COR-L47 (cell line): ENCODE measurements around the gene ARRB1.
A peak's percentile ranks its signal among the peaks of the same experiment; 100 is the strongest.
"Not testable (repeated sequence)": the region's sequence is repeated elsewhere in the genome, so short reads cannot be mapped to it uniquely, and the experiment has no call there.

Source experiments
- DNase-seq: peaks from one replicate; lab custom pipeline; 2025; lab: John Stamatoyannopoulos, UW

Gene ARRB1

GRCh38 chr11:75351541-75351790 is at the start of gene ARRB1:
Gene ARRB1 (minus strand): TSS chr11:75351661. CDS start chr11:75351607, 54 bp downstream.
- DNase-seq = no peak

- DNase-seq = no peak
These were observed 48.8 kb upstream of the ARRB1 start for GRCh38 chr11:75400146-75400865.

GRCh38 chr11:75399344-75400145 is 48.1 kb upstream of the ARRB1 start, which contains the start of gene RPS3:
Gene RPS3 (plus strand): TSS chr11:75399518. CDS start chr11:75399548, 30 bp downstream.
- DNase-seq = peak; percentile 91

GRCh38 chr11:75398906-75399305 is 47.4 kb upstream of the ARRB1 start:
- no peak for DNase-seq

GRCh38 chr11:75394085-75394840 is 42.8 kb upstream of the ARRB1 start:
- DNase-seq = no peak

- DNase-seq = no peak
These were observed 38.5 kb upstream of the ARRB1 start for GRCh38 chr11:75389925-75390324.

- DNase-seq = no peak
These were observed 37.8 kb upstream of the ARRB1 start for GRCh38 chr11:75389276-75389605.

GRCh38 chr11:75388386-75389275 is 37.2 kb upstream of the ARRB1 start:
- DNase-seq = peak; percentile 86

- DNase-seq = no peak
These were observed 36.4 kb upstream of the ARRB1 start for GRCh38 chr11:75387736-75388294.

- DNase-seq = no peak
These were observed 35.6 kb upstream of the ARRB1 start for GRCh38 chr11:75386942-75387630.

- peak; percentile 60 for DNase-seq
These were observed 33.1 kb upstream of the ARRB1 start for GRCh38 chr11:75384438-75385080.

- DNase-seq = no peak
These were observed 31.8 kb upstream of the ARRB1 start for GRCh38 chr11:75383246-75383645.

- DNase-seq = no peak
These were observed 29.4 kb upstream of the ARRB1 start for GRCh38 chr11:75380716-75381420.

GRCh38 chr11:75380245-75380644 is 28.8 kb upstream of the ARRB1 start:
- DNase-seq = no peak

GRCh38 chr11:75378776-75379175 is 27.3 kb upstream of the ARRB1 start:
- not testable (repeated sequence) for DNase-seq

GRCh38 chr11:75376175-75376574 is 24.7 kb upstream of the ARRB1 start:
- DNase-seq = no peak

GRCh38 chr11:75375626-75376025 is 24.2 kb upstream of the ARRB1 start:
- no peak for DNase-seq

GRCh38 chr11:75374646-75375045 is 23.2 kb upstream of the ARRB1 start:
- DNase-seq = no peak

- DNase-seq = no peak
These were observed 21.7 kb upstream of the ARRB1 start for GRCh38 chr11:75373201-75373600.
